Stimulated activated CD4-positive, alpha-beta T cell treated with anti-CD3 and anti-CD28 coated beads, TNF-alpha, amount 100 ng/mL, for 1 hour (primary cell): ENCODE measurements around the gene TECPR1.

Experiments used
- DNase-seq, 3 donors: peaks; one replicate each; pipeline ENCODE4 v3.0.0-alpha.2; 2020; ENCODE audit warnings: low read depth in 3 of 3, low spot score in 1 of 3

TECPR1 gene

GRCh38 chr7:98248156-98248555, 3.9 kb downstream of the TECPR1 start:
- no peak for DNase-seq

- no peak for DNase-seq
These were observed 7.2 kb downstream of the TECPR1 start for GRCh38 chr7:98244871-98245270.

- no peak for DNase-seq
These were observed 9.1 kb downstream of the TECPR1 start for GRCh38 chr7:98242934-98243333.

- no peak for DNase-seq
These were observed 9.7 kb downstream of the TECPR1 start for GRCh38 chr7:98242342-98242741.

GRCh38 chr7:98241674-98242241, 10.3 kb downstream of the TECPR1 start:
- DNase-seq = no peak

GRCh38 chr7:98240961-98241673, 10.9 kb downstream of the TECPR1 start:
- DNase-seq = no peak

- DNase-seq = no peak
These were observed 13.1 kb downstream of the TECPR1 start for GRCh38 chr7:98238976-98239375.

GRCh38 chr7:98238076-98238475, 14.0 kb downstream of the TECPR1 start:
- no peak for DNase-seq

GRCh38 chr7:98236355-98237185, 15.5 kb downstream of the TECPR1 start:
- no peak for DNase-seq

- no peak for DNase-seq
These were observed 16.1 kb downstream of the TECPR1 start for GRCh38 chr7:98235901-98236300.

GRCh38 chr7:98234429-98235147, 17.4 kb downstream of the TECPR1 start:
- DNase-seq = no peak

GRCh38 chr7:98233219-98234070, 18.6 kb downstream of the TECPR1 start:
- DNase-seq = no peak

GRCh38 chr7:98232799-98233198, 19.2 kb downstream of the TECPR1 start:
- no peak for DNase-seq

- DNase-seq = no peak
These were observed 19.8 kb downstream of the TECPR1 start for GRCh38 chr7:98232263-98232585.

GRCh38 chr7:98231493-98232262, 20.4 kb downstream of the TECPR1 start:
- DNase-seq = no peak

GRCh38 chr7:98230746-98231471, 21.1 kb downstream of the TECPR1 start:
- no peak for DNase-seq

GRCh38 chr7:98229991-98230745, 21.9 kb downstream of the TECPR1 start:
- DNase-seq = no peak

GRCh38 chr7:98229441-98229840, 22.6 kb downstream of the TECPR1 start:
- DNase-seq = no peak

GRCh38 chr7:98228801-98229200, 23.2 kb downstream of the TECPR1 start:
- DNase-seq = no peak
